Measurements from ENCODE around the gene GADD45A.

The GADD45A gene

GRCh38 chr1:67689267-67690017, 4.4 kb downstream of the GADD45A start:
- no peak for DNase-seq (ENCODE audit: low read depth)

GRCh38 chr1:67690018-67690363, 5.0 kb downstream of the GADD45A start:
- no peak for DNase-seq (ENCODE audit: low read depth)

- no peak for DNase-seq (ENCODE audit: low read depth)
Measured at GRCh38 chr1:67690411-67690810, 5.4 kb downstream of the GADD45A start.

GRCh38 chr1:67691712-67692111, 6.7 kb downstream of the GADD45A start:
- DNase-seq (ENCODE audit: low read depth): no peak

- DNase-seq (ENCODE audit: low read depth): no peak
Measured at GRCh38 chr1:67695963-67696362, 11.0 kb downstream of the GADD45A start.

GRCh38 chr1:67696708-67697107, 11.7 kb downstream of the GADD45A start:
- no peak for DNase-seq (ENCODE audit: low read depth)

- DNase-seq (ENCODE audit: low read depth): no peak
Measured at GRCh38 chr1:67700220-67700619, 15.2 kb downstream of the GADD45A start.

GRCh38 chr1:67700692-67701410, 15.8 kb downstream of the GADD45A start:
- DNase-seq (ENCODE audit: low read depth): no peak

- DNase-seq (ENCODE audit: low read depth): no peak
Measured at GRCh38 chr1:67701876-67702275, 16.9 kb downstream of the GADD45A start.

- no peak for DNase-seq (ENCODE audit: low read depth)
Measured at GRCh38 chr1:67704351-67704750, 19.4 kb downstream of the GADD45A start.

- no peak for DNase-seq (ENCODE audit: low read depth)
Measured at GRCh38 chr1:67705735-67706453, 20.9 kb downstream of the GADD45A start.

- DNase-seq (ENCODE audit: low read depth): no peak
Measured at GRCh38 chr1:67708606-67709005, 23.6 kb downstream of the GADD45A start.

- DNase-seq (ENCODE audit: low read depth): no peak
Measured at GRCh38 chr1:67710417-67710816, 25.4 kb downstream of the GADD45A start.

- no peak for DNase-seq (ENCODE audit: low read depth)
Measured at GRCh38 chr1:67711158-67711854, 26.3 kb downstream of the GADD45A start.

GRCh38 chr1:67711855-67712212, 26.8 kb downstream of the GADD45A start:
- no peak for DNase-seq (ENCODE audit: low read depth)

- no peak for DNase-seq (ENCODE audit: low read depth)
Measured at GRCh38 chr1:67713057-67713846, 28.3 kb downstream of the GADD45A start.

- no peak for DNase-seq (ENCODE audit: low read depth)
Measured at GRCh38 chr1:67715819-67716218, 30.8 kb downstream of the GADD45A start.

GRCh38 chr1:67716800-67717199, 31.8 kb downstream of the GADD45A start:
- no peak for DNase-seq (ENCODE audit: low read depth)

GRCh38 chr1:67717876-67718275, 32.9 kb downstream of the GADD45A start:
- DNase-seq (ENCODE audit: low read depth): no peak

GRCh38 chr1:67719329-67720196, 34.6 kb downstream of the GADD45A start:
- DNase-seq (ENCODE audit: low read depth): no peak

- DNase-seq (ENCODE audit: low read depth): no peak
Measured at GRCh38 chr1:67721112-67721511, 36.1 kb downstream of the GADD45A start.
